Measurements from ENCODE around the gene OBSL1. TPM values are rescaled to one million over a fixed set of nuclear protein-coding genes. Genes with fewer than 3 reads are reported as not detected.

OBSL1 gene
- total RNA-seq, 1 donor: 39.2 TPM

- no peak for DNase-seq (ENCODE audit: low read depth)
- no peak for TF ChIP-seq CTCF (IDR thresholded peaks at IDR 0.05; ENCODE audit: insufficient read depth, low read length)
- no peak overlapping the region for H3K4me3 ChIP-seq (ENCODE audit: low read depth, low read length)
Measured at GRCh38 chr2:219501849-219502248, 69.5 kb downstream of the OBSL1 start.

Small RNAs within 50 kb of the gene (small RNA-seq; reads per million reads assigned to genes)
- gene MIR3132 (not detected), gene RN7SKP213 (not detected)

Other genes starting within 250 kb of the OBSL1 start
- gene RESP18, start 238.8 kb downstream of the OBSL1 start, total RNA-seq (ENCODE audit: low replicate concordance): not detected in 2 replicates
- gene DNPEP, start 183.6 kb downstream of the OBSL1 start, total RNA-seq (ENCODE audit: low replicate concordance): 33.2 and 55.0 TPM in 2 replicates
- 3.3 and 4.7 TPM in 2 replicates for gene DES, start 153.2 kb downstream of the OBSL1 start, total RNA-seq (ENCODE audit: low replicate concordance)
- gene SPEG, start 136.7 kb downstream of the OBSL1 start, total RNA-seq (ENCODE audit: low replicate concordance): 22.7 and 36.1 TPM in 2 replicates
- gene GMPPA, start 72.6 kb downstream of the OBSL1 start, total RNA-seq (ENCODE audit: low replicate concordance): 16.6 and 66.3 TPM in 2 replicates
- gene ASIC4, start 57.1 kb downstream of the OBSL1 start, total RNA-seq (ENCODE audit: low replicate concordance): not detected in 2 replicates
- 62.4 and 271 TPM in 2 replicates for gene CHPF, start 27.7 kb downstream of the OBSL1 start, total RNA-seq (ENCODE audit: low replicate concordance)
- 1.1 and 2.8 TPM in 2 replicates for gene TMEM198, start 27.5 kb downstream of the OBSL1 start, total RNA-seq (ENCODE audit: low replicate concordance)
- gene INHA, start 771 bp upstream of the OBSL1 start, total RNA-seq (ENCODE audit: low replicate concordance): 0.18 and 2.0 TPM in 2 replicates
- gene STK11IP, start 26.3 kb upstream of the OBSL1 start, total RNA-seq (ENCODE audit: low replicate concordance): 11.7 and 12.3 TPM in 2 replicates
- gene SLC4A3, start 56.1 kb upstream of the OBSL1 start, total RNA-seq (ENCODE audit: low replicate concordance): 2.5 and 14.7 TPM in 2 replicates

Measured in fibroblast of the aortic adventitia (primary cell).